Measurements from ENCODE around the gene ADGRA1.

Gene ADGRA1

GRCh38 chr10:133177380-133178157, 89.8 kb downstream of the ADGRA1 start:
- DNase-seq (ENCODE audit: low read depth), result no peak

GRCh38 chr10:133178357-133179127, 90.8 kb downstream of the ADGRA1 start:
- DNase-seq (ENCODE audit: low read depth), result no peak

- no peak for DNase-seq (ENCODE audit: low read depth)
Measured at GRCh38 chr10:133179128-133179520, 91.4 kb downstream of the ADGRA1 start.

- DNase-seq (ENCODE audit: low read depth), result no peak
Measured at GRCh38 chr10:133179651-133180050, 91.9 kb downstream of the ADGRA1 start.

- no peak for DNase-seq (ENCODE audit: low read depth)
Measured at GRCh38 chr10:133180192-133180964, 92.7 kb downstream of the ADGRA1 start.

- no peak for DNase-seq (ENCODE audit: low read depth)
Measured at GRCh38 chr10:133180965-133181639, 93.4 kb downstream of the ADGRA1 start.
